ENCODE data around the gene ARL14EP.

DNA sequence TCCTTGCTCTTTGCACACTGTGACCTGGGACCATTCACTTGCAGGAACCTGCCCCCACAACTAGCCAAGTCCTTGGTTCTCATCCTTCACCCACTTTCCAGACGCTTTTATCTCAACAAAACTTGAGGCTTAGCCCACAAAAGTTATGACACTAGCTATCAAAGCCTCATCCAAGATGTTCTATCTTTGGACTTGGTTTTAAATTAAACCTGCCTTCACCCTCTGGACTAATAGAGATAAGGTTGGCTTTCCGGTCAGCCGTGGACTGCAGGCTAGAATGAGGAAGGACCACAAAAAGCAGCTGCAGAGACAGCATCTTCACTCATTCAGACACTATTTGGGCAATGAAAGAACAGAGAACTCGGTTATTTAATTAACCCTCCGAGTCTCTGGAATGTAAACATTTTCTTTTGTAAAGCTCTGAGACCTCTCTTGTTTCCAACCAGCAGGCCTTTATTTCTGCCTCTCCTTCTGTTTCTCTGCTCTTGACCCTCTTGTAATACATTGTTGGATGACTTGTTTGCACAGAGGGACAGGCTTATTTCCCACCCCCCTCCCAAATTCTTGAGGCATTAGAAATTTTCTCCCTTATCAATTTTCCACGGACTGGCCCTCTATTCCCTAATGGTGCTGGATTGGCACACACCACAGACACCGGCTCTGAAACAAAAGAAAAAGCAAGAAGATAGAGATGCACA is 41.4 kb downstream of the ARL14EP start:
- TF ChIP-seq, protein P1, sequence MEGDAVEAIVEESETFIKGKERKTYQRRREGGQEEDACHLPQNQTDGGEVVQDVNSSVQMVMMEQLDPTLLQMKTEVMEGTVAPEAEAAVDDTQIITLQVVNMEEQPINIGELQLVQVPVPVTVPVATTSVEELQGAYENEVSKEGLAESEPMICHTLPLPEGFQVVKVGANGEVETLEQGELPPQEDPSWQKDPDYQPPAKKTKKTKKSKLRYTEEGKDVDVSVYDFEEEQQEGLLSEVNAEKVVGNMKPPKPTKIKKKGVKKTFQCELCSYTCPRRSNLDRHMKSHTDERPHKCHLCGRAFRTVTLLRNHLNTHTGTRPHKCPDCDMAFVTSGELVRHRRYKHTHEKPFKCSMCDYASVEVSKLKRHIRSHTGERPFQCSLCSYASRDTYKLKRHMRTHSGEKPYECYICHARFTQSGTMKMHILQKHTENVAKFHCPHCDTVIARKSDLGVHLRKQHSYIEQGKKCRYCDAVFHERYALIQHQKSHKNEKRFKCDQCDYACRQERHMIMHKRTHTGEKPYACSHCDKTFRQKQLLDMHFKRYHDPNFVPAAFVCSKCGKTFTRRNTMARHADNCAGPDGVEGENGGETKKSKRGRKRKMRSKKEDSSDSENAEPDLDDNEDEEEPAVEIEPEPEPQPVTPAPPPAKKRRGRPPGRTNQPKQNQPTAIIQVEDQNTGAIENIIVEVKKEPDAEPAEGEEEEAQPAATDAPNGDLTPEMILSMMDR (IDR thresholded peaks at IDR 0.05), result no peak
- no peak for TF ChIP-seq EZH2 (IDR thresholded peaks at IDR 0.05)
- no peak for TF ChIP-seq EZH2phosphoT487 (IDR thresholded peaks at IDR 0.05)

All from neural progenitor cell (in vitro differentiated cells).